WTC11 (cell line): ENCODE data around the gene ATP11A.

ENCODE experiments used
- CREM ChIP-seq: sonication (generic); formaldehyde crosslinking; IDR thresholded peaks from 2 replicates; pipeline ENCODE4 v1.8.1; 2022; ENCODE audit warnings: mild to moderate bottlenecking, missing genetic modification reagents, moderate library complexity
- CTCF ChIP-seq: fragments of 200-600 bp; IDR thresholded peaks from 2 replicates; pipeline ENCODE4 v1.8.0; 2022; ENCODE audit warnings: antibody characterized with exemption
- GRHL2 ChIP-seq: fragments of 250-450 bp; sonication (Bioruptor Pico); IDR thresholded peaks from 2 replicates; pipeline ENCODE4 v1.8.0; 2022; ENCODE audit warnings: mild to moderate bottlenecking, moderate library complexity; ENCODE audit not compliant: insufficient replicate concordance, severe bottlenecking
- NFYB ChIP-seq: sonication (generic); formaldehyde crosslinking; conservative IDR thresholded peaks from 2 replicates; pipeline ENCODE4 v1.8.0; 2022; ENCODE audit warnings: low read depth, missing genetic modification reagents
- SP1 ChIP-seq: sonication (generic); formaldehyde crosslinking; conservative IDR thresholded peaks from 2 replicates; pipeline ENCODE4 v1.8.1; 2022; ENCODE audit warnings: missing genetic modification reagents
- ZNF121 ChIP-seq: sonication (generic); formaldehyde crosslinking; IDR thresholded peaks from 2 replicates; pipeline ENCODE4 v1.8.0; 2023; ENCODE audit warnings: missing genetic modification reagents

- TF ChIP-seq GRHL2 (CRISPR knock-in tag) (no peak), ZNF121 (CRISPR knock-in tag) (no peak), NFYB (no peak), CREM (CRISPR knock-in tag) (no peak), SP1 (CRISPR knock-in tag) (no peak), CTCF (no peak)
Measured at GRCh38 chr13:112687836-112688559, 1.8 kb upstream of the ATP11A start.
